HG03520 (cell line): ENCODE results near the gene CHST2.
"Not testable (repeated sequence)": the region's sequence is repeated elsewhere in the genome, so short reads cannot be mapped to it uniquely, and the experiment has no call there.

Experiments
- ATAC-seq: cut with Tn5 transposase; IDR thresholded peaks from one replicate; pipeline ENCODE4 v1.9.1; 2021; ENCODE audit warnings: mild to moderate bottlenecking, moderate library complexity; ENCODE audit not compliant: unreplicated experiment

The CHST2 gene, protein sequence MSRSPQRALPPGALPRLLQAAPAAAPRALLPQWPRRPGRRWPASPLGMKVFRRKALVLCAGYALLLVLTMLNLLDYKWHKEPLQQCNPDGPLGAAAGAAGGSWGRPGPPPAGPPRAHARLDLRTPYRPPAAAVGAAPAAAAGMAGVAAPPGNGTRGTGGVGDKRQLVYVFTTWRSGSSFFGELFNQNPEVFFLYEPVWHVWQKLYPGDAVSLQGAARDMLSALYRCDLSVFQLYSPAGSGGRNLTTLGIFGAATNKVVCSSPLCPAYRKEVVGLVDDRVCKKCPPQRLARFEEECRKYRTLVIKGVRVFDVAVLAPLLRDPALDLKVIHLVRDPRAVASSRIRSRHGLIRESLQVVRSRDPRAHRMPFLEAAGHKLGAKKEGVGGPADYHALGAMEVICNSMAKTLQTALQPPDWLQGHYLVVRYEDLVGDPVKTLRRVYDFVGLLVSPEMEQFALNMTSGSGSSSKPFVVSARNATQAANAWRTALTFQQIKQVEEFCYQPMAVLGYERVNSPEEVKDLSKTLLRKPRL

DNA sequence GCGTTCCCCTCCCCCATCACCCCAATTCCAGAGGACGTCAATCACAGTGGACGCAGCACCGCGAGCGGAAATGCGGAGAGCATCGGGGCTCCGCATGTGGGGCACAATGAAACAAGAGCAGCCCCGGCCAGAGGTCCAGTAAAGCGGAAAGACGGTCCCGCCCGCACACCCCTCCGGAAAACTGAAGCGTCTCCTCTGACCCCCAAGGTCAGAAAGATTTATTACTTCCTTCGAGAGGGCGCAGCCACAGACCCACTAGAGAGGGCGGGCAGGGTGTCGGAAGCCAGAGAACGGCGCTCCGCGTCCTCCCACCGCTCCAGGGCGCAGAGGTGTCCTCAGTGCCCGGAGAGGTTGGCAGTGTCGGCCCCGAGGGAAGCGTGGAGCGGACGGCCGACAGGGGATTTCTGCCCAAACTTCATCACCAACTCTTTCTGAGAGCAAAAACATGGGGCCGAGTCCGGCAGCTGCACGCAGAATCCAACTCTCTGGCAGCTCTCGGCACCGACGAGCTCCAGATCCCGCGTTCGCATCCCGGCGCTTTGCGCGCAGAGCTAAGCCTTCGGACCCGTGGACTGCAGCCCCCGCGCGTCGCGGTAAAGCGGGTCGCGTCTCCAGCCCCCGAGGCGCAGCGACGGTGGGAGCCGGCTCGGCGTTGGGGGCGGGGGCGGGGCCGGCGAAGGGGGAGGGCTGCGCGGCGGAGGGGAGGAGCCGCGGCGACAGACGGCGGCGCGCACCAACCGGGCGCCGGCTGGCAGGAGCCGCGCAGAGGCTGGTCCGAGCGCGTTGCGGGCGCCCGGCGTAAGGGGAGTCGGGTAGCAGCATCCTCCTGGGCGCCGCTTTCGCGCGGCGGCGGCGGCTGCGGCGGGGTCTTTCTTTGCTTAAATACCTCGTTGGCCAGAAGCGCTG is at the start of gene CHST2:
CHST2 (plus strand) TSS at position 763 of the 906 bp plus-strand sequence. CDS start 1,046 bp downstream, outside the sequence.
- peak; percentile 60 for ATAC-seq

DNA sequence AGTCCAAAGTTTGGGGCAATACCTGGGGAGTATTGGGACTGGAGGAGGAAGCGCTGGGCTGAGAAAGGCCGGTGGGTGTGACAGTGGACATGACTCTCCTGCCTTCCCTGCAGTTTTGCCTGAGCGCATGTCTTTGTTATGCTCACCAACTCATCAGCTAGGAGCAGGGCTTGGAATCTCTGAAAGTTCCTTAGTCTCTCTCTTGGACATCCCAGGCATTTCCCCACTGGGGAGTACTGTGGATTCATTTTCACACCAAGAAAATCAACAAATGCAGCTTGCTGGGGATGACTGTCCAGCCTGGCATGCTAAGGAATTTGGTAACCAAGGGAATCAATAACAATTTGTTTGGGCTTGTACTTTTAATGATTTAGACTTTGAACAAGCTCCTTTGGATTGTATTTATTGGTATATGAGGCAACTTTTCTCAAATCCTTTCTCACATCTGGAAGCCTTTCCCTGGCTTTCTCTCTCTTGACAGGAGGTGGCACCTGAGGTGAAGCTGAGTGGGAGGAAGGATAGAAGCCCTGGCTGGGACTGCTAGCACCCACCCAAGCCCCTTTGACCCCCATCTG is 48.5 kb upstream of the CHST2 start:
- no peak for ATAC-seq

DNA sequence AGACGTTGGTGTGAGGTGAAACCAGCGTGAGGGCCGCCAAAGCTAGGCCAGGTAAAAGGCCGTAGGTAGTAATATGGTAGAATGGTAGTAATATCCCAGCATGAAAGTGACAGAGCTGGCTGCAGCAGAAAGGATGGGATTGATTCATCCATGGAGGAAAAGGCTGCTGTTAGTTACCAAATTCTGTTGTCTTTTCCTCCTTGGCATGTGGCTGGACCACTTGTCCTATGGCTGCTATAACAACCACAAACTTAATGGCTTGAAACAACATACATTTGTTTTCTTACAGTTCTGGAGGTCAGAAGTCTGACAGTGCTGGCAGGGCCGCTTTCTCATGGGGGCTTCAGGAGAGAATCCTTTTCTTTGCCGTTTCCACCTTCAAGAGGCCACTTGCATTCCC is 47.8 kb upstream of the CHST2 start:
- no peak for ATAC-seq

- not testable (repeated sequence) for ATAC-seq
Measured at GRCh38 chr3:143072298-143073020, 47.1 kb upstream of the CHST2 start.

DNA sequence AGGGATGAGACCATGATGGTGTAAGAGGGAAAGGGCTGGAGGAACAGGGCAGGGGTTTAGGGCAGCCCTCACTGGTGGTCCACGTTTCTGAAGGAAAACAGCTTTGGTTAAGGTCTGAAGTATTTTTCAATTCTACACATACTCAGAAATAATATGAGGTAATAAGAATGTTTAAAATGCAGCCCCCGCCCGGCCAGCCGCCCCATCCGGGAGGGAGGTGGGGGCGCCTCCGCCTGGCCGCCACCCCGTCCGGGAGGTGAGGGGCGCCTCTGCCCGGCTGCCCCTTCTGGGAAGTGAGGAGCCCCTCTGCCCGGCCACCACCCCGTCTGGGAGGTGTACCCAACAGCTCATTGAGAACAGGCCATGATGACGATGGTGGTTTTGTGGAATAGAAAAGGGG is 46.0 kb upstream of the CHST2 start:
- ATAC-seq = not testable (repeated sequence)

- not testable (repeated sequence) for ATAC-seq
Measured at GRCh38 chr3:143073983-143074382, 45.6 kb upstream of the CHST2 start.

GRCh38 chr3:143078883-143079282 is 40.7 kb upstream of the CHST2 start:
- ATAC-seq = no peak

DNA sequence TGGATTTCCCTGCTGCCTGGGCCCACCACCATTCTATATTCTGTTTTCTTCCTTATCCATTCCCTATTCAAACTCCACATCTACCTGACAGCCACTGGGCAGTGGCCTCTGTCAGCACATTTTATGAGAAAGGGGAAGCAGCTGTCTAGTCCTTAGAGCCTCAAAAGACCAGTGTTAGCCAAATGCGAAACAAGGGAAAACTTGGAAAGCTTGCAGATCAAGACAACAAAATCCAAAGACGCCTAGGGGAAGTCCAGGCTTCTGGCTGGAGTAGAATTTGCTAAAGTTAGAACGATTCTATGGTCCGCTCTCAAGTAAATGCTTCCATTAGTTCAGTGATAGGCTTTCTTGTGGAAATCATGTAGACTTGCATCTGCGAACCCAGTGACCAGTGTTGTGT is 39.4 kb upstream of the CHST2 start:
- no peak for ATAC-seq

DNA sequence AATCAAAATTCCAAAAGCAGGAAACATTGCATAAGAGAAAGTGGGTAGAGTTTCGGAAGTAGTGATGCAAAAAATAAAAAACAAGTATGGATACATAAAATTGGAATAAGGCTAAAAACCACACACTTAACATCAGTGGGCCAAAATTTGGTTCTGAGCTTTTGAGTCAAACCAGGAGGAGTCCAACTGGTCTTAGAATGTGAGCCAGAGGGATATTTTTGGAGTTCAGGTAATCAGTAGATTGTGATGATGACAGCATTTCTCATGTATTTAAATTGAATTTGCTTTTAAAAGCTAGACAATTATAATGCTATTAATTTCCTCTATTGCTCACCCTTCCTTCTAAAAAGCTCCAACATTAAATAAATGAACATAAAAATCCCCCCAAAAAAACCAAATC is 38.2 kb upstream of the CHST2 start:
- ATAC-seq = no peak

DNA sequence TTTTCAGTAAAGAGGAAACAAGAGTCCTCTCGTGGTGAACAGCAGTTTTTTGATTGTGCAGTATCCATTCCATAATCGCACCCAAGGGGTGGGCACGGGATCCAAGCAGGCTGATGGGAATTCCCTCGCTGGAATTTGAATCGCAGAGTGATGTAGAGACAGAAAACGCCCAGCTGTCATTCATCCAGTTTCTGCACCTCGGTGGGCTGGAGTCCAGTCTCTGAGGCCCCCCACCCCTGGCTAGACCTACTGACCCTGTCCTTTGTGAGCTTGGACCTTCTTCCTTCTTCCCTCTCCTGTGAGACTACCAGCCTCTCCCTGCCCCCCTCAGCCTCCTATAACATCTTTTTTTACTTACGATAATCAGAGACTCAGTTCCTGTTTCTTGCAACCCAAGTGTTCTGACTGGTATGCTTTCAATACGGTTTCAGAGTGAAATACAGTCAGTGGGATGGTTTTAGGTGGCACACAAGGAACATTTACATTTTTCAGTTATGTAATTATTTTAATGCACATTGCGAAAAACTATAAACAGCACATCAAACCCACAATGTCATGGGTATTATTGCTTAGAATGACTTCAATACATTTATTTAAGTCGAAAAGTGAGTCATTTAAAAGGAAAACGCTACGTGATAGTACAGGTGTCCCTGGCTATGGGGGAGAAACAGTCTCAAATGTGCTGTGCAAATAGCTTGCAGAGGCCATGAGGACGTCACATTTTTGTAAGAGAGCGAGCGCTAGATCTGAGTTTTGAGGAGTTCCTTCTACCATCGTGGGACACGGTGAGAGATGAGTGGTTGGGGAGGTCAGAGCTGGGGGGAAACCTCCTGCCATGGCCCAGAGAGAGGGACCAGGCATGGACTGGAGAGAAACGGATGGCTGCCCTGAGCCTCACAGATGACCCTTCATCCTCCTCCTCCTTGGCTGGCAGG is 37.5 kb upstream of the CHST2 start:
- ATAC-seq = peak; percentile 76

DNA sequence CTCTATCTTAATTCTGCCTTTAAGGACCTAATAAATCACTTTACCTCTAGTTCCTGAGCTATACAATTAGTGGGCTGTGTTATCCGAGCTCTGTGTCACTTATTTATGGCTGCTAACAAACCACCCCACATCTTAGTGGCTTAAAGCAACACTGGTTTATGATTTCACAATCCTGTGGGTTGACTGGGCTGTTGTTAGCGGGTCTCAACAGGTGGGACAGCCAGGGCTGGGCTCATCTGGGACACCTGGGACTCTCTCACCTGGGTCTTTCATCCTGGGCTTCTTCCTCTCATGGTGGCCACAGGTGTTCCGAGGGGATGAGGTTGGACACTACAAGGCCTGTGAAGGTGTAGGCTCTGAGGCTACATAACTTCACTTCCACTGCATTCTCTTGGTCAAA is 35.8 kb upstream of the CHST2 start:
- ATAC-seq = no peak

DNA sequence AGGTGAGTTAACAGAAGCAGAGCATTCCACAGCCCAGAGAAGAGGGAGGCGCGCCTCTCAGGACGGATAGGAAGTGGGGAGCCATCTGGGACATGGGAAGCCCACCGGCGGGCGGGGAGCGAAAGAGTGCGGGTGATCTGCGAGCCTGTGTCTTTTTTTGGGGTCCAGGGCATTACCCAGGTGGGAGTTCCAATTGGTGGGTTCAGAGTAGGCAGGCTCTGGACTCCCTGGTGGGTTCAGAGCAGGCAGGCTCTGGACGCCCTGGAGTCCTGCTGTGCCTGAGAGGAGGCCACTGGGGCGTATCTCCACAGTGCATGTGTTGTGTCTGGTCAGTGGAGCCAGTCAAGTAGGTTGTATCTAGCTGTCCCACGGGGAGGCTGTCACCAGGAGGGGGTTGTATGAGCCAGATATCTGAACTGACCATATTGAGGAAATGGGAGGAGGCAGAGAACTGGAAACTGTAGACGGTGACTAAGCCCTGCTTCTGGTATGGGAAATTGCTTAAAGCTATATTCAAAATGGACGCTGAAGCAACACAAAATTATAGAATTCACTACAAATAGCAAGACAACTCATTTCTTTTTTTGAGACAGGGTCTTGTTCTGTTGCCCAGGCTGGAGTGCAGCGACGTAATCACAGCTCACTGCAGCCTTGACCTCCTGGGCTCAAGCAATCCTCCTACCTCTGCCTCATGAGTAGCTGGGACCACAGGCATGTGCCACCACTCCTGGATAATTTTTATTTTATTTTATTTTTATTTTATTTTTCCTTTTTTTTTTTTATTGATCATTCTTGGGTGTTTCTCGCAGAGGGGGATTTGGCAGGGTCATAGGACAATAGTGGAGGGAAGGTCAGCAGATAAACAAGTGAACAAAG is 34.5 kb upstream of the CHST2 start:
- ATAC-seq = no peak

- no peak for ATAC-seq
Measured at GRCh38 chr3:143088835-143089234, 30.7 kb upstream of the CHST2 start.

- no peak for ATAC-seq
Measured at GRCh38 chr3:143089965-143090364, 29.6 kb upstream of the CHST2 start.

GRCh38 chr3:143090486-143090885 is 29.1 kb upstream of the CHST2 start:
- no peak for ATAC-seq

- ATAC-seq = no peak
Measured at GRCh38 chr3:143090976-143091837, 28.4 kb upstream of the CHST2 start.

GRCh38 chr3:143092191-143092590 is 27.4 kb upstream of the CHST2 start:
- no peak for ATAC-seq

DNA sequence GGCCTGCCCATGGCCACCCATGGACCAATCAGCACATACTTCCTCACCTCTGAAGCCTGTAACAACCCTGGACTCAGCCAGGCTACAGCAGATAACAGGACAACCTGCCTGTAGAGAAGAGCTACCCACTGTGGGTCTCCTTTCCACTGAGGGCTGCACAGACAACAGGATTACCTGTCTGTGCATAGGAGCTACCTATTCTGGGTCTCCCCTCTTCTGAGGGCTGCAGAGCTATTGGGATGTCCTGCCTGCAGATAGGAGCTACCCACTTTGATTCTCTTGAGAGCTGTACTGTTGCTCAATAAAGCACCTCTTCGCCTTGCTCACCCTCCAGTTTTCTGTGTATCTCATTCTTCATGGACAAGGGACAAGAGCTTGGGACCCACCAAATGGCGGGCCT is 23.8 kb upstream of the CHST2 start:
- no peak for ATAC-seq
